Fibroblast of pulmonary artery (primary cell): ENCODE results near the gene SEMA4G.

Experiments used
- DNase-seq: peaks from one replicate; pipeline ENCODE4 v3.0.0-alpha.2; 2010; ENCODE audit warnings: low read depth
- H3K4me3 ChIP-seq: replicated peaks from 2 replicates; pipeline ENCODE4 v1.5.1; 2011; ENCODE audit warnings: low read depth, mild to moderate bottlenecking, control low read depth, low read length, moderate library complexity
- CTCF ChIP-seq: IDR thresholded peaks from 2 replicates; pipeline ENCODE4 v1.5.1; 2011; ENCODE audit warnings: mild to moderate bottlenecking, control low read depth, low read length, inconsistent platforms; ENCODE audit errors: missing control alignments

The SEMA4G gene

DNA sequence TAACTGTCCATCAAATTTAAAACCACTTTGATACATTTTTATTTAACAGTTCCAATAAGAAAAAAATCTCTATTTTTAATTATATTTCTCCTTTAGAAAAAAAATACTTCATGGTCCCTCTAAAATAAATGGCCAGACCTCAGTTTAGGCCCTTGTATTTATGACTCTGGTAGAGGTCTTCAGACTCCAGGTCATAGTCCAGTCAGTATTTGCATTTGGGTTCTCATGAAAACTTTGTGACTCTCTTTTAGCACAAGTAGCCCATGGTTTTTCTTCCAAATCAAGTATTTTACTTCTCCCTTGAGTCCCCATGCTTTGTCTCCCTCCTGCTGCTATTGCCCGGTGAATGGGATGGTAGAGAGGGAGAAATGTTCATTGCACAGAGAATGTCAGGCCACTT, 5.5 kb upstream of the SEMA4G start:
- DNase-seq: no peak
- no peak overlapping the region for H3K4me3 ChIP-seq
- TF ChIP-seq CTCF: no peak

DNA sequence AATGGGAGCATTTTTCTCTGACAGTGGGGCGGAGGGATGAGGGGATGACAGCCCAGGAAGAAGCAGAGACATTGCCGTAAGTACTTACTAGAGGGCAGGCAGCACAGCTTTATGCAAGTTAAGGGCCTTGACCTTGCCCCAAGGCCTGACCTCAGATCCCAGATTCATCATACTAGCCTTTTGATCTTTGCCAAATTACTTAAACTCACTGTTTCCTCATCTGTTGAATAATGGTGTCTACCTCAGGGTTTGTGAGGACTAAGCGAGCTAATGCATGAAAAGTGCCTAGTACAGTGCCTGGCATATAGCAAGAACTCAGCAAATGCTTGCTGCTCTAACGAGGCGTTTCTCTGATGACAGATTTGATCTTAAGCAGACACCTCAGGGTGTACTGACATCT, 3.5 kb upstream of the SEMA4G start:
- no peak for DNase-seq
- no peak overlapping the region for H3K4me3 ChIP-seq
- no peak for TF ChIP-seq CTCF

DNA sequence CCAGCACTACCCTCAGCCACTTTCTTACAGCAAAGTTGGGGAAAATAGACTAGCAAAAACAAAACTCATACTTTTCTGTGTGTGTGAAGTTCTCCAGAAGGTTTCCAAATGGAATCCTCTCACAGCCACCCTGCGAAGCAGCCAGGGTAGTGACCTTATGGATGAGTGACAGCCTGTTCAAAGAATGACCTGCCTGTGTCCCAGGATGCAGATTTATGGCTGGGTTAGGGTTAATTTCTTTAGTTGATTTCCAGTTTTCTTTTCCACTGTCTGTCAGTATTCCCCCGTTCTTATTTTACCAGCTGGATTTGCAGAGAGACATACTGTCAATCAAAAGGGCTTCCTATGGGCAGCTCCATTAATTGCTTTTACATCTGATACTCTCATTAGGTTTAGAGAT, 2.4 kb upstream of the SEMA4G start:
- no peak for TF ChIP-seq CTCF
- DNase-seq: no peak
- H3K4me3 ChIP-seq: no peak overlapping the region

DNA sequence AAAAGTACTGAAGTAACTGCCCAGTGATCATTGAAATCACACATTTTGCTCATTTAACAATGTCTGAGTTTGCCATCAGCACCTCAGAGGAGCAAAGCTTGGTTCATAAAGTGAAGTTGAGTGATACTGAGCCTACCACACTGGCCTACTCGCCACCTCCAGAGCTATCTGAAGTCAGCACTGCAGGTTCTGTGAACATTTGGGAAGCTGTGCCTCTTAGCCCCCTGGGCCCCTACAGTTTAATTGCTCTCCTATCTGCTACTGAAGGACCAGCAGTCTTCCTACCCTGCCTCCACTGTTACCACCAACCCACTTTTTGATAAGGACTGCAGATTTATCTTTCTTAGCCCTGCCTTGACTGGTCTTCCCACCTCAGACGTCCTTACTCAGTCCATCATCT, 2.0 kb upstream of the SEMA4G start:
- H3K4me3 ChIP-seq: no peak overlapping the region
- DNase-seq: no peak
- TF ChIP-seq CTCF: no peak

- DNase-seq: no peak
- H3K4me3 ChIP-seq: no peak overlapping the region
- no peak for TF ChIP-seq CTCF
These were observed 1.1 kb upstream of the SEMA4G start for GRCh38 chr10:100968062-100968736.

- H3K4me3 ChIP-seq: peak overlapping the region; percentile 60
- no peak for DNase-seq
- TF ChIP-seq CTCF: no peak
These were observed 479 bp upstream of the SEMA4G start for GRCh38 chr10:100968863-100969186.
